Measurements from ENCODE around the gene PTP4A2.
"Not testable (repeated sequence)": the region's sequence is repeated elsewhere in the genome, so short reads cannot be mapped to it uniquely, and the experiment has no call there.

Gene PTP4A2

GRCh38 chr1:31945677-31946076 lies 7.5 kb upstream of the PTP4A2 start:
- DNase-seq, result not testable (repeated sequence)

GRCh38 chr1:31944205-31945089 lies 6.3 kb upstream of the PTP4A2 start:
- DNase-seq, result peak; percentile 96

- peak; percentile 82 for DNase-seq
Observed at GRCh38 chr1:31943546-31944184, 5.5 kb upstream of the PTP4A2 start.

DNA sequence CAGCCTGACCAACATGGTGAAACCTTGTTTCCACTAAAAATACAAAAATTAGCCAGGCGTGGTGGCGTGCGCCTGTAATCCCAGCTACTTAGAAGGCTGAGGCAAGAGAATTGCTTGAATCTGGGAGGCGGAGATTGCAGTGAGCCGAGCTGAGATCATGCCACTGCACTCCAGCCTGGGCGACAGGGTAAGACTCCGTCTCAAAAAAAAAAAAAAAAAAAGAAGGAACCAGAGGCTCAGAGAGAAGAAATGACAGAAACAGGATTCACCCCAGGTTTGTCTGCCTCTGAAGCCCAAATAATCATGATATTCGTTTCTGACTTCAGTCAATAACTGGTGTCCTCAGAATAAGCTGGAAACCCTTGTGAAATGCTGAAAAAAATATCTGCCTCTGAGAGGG lies 3.9 kb upstream of the PTP4A2 start:
- DNase-seq, result not testable (repeated sequence)

DNA sequence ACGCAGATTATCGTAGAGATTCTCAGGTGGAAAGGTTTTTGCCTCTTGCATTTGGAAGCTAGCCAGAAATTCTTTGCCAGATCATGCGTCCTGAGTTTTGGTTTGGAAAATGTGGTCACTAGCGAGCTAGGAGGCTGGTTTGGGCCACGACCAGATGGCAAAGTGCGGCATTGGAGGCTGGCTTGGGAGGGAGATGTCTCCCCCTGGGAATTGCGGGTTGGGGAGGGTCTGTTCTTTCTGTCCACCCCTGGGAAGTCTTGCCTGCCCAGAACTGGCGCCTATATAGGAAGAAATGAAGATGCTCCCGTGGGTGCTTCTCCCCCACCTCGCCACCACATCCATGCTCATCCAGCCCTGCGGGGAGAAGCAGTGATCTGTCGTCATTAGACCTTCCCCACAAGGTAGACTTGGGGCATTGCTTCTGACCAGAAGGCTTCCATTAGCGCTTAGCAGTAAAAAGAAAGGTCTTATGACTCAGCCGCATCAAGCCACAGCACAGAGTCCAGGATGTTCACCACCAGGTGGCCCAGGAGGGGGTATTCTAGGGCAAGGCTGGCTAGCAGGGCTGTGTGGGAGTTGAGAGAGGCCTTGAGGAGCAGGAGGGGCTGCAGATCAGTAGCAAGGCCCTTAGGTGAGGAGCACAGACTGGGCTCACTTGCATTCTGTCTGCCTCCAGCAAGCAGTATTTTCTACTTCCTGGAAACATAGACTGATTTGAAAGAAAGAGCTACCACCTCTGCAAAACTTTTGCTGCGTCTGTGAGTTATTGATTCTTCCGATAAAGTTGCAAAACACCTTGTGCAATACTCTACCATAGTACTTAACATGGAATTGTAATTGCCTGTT lies 1.5 kb upstream of the PTP4A2 start:
- DNase-seq, result peak; percentile 93

DNA sequence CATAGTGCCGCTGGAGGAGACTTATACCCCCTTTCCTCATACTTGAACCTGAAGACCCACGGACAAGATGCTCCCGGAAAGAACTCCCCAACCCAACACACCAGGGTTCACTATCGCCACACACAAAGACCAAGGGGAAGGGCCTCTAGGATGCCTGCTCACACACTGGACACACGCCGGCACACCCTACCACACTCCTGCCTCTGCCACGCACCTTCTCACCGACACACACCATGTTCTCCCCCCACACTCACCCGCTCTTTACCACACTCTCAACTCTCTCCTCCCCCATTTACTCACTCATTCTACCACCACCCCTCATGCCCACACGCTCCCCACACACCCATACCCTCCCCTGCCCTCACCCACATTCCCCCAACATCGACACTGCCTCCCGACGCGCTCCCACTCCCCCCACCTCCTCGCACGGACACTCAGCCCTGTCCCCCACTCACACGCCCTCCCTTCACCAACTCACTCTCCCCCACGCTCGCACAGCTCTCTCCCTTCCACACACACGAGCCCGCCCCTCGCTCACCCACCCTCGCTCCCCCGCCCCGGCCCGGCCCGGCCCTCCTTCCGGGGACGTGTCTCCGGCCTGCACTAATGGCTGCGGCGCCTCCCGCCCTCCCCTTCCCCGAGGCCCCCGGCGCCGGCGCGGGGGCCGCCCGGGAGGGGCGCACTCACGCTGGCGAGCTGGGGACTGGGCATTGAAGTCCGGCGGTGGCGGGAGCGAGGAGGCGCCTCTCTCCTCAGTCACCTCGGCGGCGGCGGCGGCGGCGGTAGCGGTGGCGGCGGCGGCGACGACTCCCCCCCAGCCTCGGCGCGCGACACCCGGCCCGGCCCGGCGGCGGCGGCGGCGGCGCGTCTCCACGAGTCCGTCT lies 626 bp downstream of the PTP4A2 start:
- peak; percentile 77 for DNase-seq

- DNase-seq, result no peak
Observed at GRCh38 chr1:31936981-31937299, 1.2 kb downstream of the PTP4A2 start.

DNA sequence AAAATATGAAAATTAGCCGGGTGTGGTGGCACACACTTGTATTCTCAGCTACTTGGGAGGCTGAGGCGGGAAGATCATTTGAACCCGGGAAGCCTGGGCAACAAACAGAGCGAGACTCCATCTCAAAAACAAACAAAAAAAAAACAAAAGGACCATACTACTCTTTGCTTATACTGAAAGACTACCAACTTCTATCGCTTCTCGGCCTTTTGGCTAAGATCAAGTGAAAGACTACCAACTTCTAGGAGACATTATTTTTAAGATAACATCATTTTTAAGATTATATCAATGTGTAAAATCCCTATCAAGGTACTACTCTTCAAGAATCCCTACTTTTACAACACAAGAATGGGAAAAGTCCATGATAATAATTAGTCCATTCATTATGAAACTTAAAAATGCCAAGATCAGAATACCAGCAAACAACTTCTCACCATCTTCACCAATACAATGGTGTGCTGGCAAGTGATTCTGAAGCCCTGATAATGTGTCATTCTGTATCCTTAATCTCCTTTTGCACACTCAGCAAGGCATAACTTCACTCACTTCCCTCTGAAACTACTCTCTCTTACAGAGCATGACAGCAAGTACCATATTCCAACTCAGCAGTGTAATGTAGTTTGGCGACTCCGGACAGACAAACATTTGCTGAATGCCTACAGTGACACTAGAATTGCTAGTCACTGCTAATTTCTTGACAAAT lies 1.7 kb downstream of the PTP4A2 start:
- DNase-seq, result peak; percentile 72

DNA sequence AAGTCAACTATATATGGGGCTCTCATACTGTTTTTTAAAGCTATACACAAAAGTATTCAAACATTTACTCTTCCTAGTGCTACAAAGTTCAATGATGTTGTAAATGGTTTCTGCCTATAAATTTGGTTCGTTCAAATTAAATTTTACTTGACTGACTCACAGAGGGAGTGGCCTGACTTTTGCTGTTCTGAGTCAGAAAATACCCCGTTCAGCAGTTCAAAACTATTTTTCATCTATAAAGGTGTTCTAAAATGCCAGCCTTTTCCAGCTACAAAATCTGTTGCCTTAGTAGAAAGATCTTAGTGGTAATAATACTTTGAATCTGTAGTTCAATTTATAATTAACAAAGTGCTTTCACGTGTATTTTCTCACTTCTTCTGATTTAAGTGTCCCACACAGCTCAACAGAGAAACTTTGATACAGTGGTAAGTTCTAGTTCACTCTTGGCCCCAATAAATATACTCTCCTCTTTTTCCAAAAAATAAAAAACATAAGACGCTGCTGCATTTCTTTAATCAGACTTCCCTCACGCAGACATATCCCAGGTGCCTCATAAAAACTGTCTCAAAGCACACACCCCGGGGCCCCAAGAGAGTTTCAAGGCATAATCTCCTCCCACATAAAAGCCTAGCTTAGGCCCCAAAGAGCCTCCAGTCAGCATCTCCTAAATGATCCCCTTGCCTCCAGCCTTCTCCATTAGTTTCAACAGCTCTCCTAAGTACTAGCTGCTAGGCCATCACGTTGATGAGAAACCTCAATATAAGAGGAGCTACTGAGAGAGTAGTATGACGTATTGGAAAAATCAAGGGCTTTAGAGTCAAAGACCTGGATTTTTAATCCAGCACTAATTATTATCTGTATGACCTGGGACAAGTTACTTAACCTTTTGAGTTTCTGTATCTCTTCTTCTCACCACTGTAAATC lies 3.2 kb downstream of the PTP4A2 start:
- peak; percentile 74 for DNase-seq

- peak; percentile 76 for DNase-seq
Observed at GRCh38 chr1:31932491-31933316, 5.5 kb downstream of the PTP4A2 start.

DNA sequence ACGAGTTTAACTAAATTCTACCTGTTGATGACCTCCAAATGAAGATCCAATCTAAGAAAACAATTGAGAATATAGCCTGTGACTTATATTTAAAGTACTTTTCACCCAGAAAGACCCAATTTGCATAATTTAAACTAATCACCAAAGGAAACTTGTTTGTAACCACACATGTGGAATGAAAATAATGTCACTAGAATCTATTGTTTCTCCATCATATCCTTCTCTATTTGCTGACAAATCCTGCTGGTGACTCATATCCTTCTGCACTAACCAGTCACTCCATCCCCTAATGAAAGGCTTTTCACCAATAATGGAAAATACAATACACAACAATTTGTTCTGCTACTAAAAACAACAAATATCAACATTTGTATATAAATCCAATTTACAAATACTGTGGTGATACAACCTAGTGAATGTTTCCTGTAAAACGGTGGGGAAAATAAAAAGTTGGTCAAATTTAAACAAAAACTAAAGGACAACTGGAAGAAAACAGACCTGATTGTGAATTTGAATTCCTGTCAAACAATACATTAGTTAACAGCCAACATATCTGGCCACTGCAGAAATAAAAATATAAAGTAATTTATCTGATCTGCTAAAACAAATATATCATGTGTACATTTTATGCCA lies 6.5 kb downstream of the PTP4A2 start:
- DNase-seq, result peak; percentile 77

DNA sequence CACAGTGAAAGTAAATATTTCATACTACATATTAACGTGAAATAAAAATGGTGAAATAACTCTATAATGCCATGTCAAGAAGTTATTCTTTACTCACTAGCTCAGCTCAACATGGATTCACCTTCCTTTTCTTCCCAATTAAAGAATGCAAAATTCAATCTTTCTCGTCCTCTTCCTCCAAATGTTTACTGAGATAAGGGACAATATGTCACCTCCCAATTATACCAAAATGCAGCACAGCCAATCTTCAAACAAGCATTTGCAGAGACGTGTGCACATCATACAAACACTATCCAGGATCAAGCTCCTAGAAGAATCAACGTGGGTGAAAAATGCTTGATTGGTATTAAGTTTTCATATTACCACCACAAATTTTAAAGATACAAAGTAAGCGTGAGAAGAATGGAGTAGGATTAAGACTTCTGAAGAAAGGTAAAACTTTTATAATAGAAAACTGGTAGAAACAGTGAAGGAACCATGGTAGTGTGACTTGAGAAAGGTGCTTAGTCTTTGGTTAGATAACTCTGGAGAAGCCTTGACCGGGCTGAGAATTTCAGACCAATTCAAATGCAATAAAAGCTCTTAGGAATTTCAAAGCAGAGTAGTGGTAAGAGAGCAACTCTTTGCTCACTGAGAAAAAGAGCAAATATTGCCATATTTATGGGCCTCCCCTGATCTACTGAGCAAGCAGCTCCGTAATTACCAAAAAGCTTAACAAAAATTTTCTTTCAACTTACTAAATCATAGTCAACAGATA lies 7.2 kb downstream of the PTP4A2 start:
- no peak for DNase-seq

- no peak for DNase-seq
Observed at GRCh38 chr1:31927661-31927980, 10.5 kb downstream of the PTP4A2 start.

- DNase-seq, result no peak
Observed at GRCh38 chr1:31926853-31927660, 11.1 kb downstream of the PTP4A2 start.

DNA sequence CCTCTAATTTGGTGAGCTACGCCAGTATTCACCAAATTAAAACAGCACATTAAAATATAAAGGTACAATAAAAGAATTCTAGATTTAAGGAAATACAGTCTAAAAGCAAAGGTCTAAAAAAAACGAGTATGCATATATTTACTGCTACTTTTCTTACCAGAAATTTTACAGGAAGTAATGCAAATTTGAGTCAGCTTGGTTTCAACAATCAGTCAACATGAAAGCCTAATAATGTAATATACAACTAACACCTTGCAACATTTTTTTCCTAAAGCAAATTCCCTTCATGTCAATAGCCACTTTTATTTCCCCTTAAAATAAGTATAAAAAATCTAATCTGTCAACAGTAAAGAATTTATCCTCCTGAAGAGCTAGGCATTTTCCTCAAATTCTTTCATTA lies 11.9 kb downstream of the PTP4A2 start:
- peak; percentile 79 for DNase-seq

DNA sequence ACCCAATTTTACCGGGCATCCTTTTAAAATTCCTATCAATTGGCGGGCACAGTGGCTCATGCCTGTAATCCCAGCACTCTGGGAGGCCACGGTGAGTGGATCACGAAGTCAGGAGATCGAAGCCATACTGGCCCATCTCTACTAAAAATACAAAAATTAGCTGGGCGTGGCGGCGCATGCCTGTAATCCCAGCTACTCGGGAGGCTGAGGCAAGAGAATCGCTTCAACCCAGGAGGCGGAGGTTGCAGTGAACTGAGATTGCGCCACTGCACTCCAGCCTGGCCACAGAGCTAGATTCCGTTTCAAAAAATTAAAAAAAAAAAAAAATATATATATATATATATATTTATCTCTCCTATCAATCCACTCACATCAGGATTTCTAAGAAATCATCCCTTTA lies 12.3 kb downstream of the PTP4A2 start:
- not testable (repeated sequence) for DNase-seq

GRCh38 chr1:31924839-31925238 lies 13.3 kb downstream of the PTP4A2 start:
- DNase-seq, result no peak

All from activated CD4-positive, alpha-beta T cell treated with anti-CD3 and anti-CD28 coated beads, Interleukin-10, Interleukin-2, amounts not matched to agents 100 ng/mL and 50 ng/mL, durations not matched to agents 16 hours and 8 hours (primary cell).